NCI-H2081 (cell line): Measurements from ENCODE around the gene RIMBP2.
"Not testable (repeated sequence)": the region's sequence is repeated elsewhere in the genome, so short reads cannot be mapped to it uniquely, and the experiment has no call there.

ENCODE experiments used
- DNase-seq, 2 experiments: peaks; one replicate each; lab custom pipeline; 2025; lab: John Stamatoyannopoulos, UW

The RIMBP2 gene

DNA sequence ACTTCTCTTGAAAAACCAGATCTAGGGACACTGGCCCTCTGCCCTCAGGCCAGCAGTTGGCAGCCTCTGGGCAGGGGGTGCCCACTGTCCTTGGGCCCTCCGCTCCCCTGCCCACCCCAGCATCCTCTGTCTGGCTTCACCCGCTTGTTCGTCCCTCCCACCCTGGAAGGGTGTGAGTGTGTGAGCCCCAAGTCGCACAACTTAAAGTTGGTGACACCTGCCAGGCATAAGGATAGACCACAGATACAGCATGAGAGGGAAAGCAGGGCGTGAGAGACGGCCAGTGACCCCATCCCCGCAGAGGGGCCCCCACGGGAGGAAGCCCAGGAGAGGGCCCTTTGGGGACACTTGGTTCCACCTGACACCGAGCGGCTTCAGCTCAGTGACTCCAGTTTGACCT is 23.5 kb upstream of the RIMBP2 start:
- DNase-seq: no peak

DNA sequence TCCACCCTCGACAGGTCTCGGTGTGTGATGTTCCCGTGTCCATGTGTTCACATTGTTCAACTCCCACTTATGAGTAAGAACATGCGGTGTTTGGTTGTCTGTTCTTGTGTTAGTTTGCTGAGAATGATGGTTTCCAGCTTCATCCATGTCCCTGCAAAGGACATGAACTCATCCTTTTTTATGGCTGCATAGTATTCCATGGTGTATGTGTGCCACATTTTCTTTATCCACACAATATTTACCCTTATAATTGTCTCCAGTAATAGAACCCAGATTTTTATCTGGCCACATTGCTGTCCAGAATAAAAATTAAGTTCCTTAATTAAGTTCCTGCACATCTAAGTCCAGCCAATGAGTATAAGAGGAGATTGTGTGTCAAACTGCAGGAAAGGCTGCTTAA is 22.3 kb upstream of the RIMBP2 start:
- DNase-seq: not testable (repeated sequence)

DNA sequence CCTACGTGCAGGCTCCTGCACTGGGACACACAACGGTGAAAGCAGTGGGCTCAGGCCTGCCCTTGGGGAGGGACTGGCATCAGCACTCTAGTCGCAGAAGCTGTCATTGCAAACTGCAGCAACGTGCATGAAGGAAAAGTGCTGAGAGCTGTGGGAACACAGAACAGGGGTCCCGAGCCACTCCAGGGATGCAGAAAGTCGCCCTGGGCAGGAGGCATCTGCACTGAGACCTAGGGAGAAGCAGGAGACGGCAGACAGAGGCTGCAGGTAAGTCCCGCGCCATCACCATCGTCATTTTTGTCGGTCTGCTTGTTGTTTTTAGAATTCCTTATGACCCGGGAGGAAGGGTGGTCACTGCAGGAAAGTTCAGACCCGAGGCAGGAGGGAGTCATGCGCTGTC is 21.6 kb upstream of the RIMBP2 start:
- no peak for DNase-seq

DNA sequence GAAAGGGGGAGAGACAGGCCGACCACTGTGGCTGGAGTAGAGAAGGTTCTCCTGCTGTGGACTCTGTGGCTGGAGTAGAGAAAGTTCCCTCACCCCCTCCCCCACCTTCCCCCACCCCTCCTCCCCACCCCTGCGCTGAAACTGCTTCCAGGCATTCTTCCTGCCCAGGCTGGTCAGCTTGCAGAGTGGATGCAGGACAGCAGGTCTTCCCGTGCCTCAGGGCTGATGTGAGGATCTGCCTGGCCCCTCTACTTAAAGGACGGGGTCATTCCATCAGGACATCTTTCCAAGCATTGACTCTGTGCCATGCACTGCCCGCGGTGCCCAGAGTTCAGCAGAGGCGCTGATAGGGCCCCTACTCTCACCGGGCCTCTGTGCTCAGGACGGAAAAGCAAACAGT is 13.2 kb upstream of the RIMBP2 start:
- DNase-seq: no peak

DNA sequence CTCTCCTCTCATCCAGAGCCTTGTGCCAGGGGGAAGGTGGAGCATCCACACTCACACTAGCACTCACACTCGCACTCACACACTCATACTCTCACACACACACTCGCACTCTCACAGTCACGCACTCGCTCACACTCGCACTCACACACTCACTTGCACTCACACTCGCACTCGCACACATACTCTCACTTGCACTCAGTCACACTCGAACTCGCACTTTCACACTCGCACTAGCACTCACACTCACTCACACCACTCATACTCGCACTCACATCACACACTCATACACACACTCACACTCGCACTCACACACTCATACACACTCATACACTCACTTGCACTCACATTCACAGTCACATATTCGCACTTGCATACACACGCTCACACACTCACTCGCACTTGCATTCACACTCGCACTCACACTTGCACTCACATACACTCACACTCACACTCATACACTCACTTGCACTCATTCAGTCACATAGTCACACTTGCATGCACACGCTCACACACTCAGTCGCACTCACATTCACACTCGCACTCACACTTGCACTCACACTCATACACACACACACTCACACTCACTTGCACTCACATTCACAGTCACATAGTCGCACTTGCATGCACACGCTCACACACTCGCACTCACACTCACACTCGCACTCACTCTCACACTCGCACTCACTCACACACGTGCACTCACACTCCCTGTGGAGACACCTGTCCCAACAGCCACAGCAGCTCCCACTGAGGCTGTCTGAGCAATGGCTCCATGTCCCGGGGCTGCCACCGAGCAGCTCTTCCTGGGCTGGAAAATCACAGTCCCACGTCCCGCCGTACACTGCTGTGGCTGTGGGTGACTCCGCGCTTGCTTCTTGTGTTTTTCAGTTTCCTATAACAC is 12.3 kb upstream of the RIMBP2 start:
- no peak for DNase-seq

DNA sequence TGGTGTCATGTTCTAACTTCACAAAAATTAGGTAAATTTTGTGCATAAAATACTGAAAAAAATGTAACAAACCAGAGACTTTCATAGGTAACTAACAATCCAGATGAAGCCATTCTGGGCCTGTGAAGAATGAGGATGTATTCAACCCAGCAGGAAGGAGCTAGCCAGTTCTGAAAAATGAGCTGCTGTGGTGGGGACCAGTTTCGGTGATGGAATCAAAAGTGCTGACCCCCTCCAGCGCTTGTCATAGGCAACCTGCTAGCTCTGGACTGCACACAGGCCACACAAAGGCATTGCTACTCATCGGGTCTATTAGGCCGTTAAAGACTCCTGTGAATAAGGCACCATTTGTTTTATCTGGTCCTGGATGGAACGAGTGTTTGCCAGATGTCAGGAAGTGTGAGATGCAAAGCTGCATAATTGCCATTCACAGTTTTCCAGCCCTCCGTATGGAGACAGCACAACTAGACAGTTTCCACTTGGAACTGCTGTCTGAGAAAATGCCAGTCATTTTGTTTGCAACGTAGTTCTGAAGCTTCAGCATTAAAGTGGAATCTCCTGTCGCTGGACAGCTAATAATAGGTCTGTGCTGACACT is 3.3 kb upstream of the RIMBP2 start:
- DNase-seq: no peak

DNA sequence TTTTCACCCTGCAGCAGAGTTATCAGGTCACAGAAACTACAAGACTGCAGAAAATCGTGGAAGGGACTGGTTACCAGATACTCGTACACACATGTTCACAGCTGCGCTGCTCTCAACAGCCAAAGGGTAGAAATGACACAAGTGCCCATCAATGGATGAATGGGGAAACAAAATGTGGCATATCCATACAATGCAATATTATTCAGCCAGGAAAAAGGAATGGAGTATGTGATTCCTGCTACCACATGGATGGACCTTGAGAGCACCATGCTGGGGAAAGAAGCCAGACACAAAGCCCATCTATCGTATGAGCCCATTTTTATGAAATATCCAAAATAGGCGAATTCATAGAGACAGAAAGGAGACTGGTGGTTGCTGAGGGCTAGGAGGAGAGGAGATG is 1.7 kb upstream of the RIMBP2 start:
- DNase-seq: no peak

DNA sequence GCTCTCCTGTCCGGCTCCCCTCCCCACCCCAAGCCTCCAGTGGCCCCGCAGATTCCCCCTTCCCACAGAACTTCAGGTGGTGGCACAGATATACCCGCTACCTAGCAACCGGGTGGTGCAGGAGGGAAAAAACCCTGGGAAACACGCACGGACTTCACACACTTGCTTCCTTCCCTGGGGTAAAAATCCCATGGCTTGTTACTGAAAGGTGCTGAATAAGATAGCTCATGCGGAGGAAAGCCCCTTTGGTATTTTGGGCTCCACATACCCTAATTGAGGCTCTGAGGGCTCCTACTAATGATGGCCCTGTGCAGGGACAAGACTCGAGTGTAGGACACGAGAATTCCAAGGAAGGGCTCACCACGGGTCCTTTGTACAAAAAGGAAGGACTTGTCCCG is 869 bp upstream of the RIMBP2 start:
- DNase-seq: no peak

DNA sequence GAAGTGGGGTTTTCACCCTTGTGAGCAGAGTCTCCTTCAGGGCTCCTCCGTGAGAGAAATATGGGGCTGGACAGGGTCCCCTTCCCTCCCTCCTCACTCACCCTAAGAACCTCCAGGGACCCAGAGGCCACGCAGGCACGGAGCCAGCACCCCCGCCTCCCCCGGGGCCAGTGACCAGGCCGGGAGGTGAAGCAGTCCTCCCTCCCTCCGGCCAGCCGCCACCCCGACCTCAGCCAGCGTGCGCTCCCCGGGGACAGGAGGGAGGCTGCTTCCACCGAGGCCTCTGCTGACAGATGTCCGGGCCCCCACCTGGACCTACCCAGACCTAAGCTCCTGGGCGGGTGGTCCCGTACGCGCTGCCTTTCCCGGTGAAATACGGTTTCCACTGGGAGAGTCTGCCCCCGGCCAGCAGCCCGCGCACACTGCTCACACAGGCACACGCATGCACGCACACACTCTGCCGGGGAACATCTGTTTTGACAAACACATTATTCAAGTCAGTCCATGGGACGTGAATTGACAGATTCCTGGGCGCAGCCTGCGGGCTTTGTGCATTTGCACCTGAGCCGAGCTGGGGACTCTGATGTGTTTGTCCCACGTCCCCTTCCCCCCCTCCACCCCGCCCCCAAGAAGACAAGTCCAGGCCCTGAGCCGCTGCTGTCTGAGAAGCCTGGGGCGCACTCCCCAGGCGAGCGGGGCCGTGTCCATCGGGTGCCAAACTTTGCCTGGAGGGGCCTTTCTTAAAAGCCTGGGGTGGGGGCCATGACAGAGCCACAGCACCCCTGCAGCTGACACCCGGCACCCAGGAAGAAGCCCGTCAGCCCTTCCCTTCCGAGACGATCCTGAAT is 725 bp downstream of the RIMBP2 start:
- DNase-seq: no peak

DNA sequence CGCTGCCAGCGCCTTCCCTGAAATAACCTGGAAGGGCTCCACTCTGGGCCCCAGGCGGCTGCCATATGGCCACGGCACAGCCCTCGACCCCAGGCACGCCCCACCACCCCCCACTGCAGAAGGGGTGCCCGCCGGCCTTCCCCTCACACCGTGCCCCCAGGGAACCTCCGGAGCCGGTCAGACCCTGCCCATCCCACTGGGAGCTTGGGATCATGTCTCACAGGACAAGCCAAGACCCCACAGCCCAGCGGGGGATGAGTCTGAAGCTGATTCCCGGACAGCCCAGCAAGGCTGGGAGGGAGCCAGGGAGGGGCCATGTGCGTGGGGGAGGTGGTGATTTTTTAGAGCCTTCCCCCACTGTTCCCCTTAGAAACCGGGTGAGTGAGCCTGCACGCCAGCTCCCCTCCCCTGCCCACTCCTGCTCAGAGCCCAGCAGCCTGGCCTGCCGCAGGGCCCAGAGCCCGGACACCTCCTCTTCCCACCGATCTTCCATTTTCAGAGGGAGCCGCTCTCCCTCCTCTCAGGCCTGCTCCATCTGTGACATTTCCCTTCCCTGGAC is 1.4 kb downstream of the RIMBP2 start:
- DNase-seq: no peak

DNA sequence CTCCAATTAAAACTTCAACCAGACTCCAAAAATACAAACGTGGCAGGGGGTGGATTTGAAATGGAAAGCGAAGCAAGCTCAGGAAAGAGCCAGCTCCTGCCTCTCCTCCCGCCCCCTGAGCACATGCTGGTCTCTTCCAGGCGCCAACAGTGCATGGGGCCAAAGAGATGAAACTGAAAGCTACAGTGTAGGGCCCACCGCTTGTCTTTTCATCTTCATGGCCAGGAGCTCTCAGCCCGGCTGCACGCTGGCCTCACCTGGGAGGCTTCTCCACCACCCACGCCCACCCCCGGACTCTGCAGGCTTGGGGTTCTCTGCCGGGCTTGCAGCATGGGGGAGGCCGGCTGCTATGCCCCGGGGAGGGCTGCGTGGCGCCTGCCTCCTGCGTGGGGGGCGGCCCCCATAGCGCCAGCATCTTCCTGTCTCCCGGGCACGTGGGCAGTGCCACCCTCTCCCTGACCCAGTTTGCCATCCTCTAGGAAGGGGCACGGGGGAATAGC is 2.0 kb downstream of the RIMBP2 start:
- no peak for DNase-seq

DNA sequence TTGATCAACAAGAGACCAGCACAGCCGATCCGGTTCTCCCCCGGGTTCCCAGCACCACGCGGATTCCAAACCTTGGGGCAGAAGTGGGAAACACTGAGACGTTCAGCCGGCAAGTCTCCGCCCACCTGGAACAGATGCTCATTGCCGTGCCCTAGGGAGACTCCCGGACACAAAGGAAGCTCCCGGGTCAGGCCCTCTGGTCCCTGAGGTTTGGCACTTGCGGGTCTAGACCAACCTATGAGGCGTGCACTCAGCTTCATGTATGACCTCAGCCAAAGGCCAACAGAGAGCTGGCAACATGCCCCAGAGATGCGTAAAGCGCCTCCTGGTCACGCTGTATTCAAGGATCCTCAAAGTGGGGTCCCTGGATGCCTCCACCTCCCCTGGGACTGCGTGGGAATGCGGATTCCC is 2.5 kb downstream of the RIMBP2 start:
- no peak for DNase-seq

DNA sequence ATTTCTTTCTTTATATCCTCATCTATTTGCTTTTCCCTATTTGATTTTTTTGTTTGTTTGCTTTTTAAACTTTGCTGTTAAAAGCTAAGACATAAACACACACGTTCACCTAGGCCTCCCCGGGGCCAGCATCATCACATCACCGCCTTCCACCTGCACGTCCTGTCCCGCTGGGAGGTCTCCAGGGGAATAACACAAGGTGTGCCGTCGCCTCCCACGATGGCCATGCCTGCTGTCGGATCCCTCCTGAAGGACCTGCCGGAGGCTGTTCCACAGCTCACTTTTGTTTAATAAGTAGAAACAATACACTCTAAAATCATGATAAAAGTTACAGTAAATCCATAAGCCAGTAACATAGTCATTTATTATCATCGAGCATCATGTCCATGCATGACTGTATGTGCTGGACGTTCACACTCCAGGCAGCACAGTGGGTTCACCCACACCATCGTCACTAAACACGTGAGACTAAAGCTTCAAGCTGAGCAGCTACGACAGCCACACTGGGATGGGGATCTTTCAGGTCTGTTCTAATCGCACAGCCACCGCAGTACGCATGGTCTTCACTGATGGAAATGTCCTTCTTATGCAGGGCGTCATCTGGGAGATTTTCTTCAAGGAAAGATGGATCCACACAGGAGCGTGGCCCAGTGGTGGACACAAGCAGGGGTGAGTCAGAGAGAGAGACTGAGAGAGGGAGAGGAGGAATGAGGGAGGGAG is 3.6 kb downstream of the RIMBP2 start:
- no peak for DNase-seq

DNA sequence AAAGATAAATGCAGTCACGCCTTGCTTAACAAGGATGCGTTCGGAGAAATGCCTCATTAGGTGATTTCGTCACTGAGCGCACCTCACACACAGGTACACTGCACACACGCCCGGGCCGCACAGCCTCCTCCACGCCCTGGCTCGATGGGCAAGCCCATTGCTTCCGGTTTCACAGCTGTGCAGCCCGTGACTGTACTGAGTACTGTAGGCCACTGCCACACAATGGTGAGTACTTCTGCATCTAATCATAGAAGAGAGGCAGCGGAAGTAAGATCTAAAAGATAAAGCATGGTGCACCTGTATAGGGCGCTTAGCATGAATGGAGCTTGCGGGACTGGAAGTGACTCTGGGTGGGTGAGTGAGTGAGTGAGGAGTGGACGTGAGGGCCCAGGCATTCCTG is 4.3 kb downstream of the RIMBP2 start:
- no peak for DNase-seq

DNA sequence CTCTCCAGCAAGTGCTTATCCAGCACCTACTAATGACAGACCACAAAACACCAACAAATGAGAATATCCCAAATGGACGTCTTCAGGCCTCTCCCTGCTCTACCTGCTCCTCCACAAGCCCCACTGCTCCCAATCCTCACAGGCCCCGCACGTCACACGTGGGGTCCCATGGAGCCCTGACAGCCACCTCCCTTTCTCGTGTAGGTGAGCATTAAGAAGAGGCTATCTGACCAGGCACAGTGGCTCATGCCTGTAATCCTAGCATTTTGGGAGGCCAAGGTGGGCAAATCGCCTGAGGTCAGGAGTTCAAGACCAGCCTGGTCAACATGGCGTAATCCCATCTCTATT is 5.4 kb downstream of the RIMBP2 start:
- no peak for DNase-seq

DNA sequence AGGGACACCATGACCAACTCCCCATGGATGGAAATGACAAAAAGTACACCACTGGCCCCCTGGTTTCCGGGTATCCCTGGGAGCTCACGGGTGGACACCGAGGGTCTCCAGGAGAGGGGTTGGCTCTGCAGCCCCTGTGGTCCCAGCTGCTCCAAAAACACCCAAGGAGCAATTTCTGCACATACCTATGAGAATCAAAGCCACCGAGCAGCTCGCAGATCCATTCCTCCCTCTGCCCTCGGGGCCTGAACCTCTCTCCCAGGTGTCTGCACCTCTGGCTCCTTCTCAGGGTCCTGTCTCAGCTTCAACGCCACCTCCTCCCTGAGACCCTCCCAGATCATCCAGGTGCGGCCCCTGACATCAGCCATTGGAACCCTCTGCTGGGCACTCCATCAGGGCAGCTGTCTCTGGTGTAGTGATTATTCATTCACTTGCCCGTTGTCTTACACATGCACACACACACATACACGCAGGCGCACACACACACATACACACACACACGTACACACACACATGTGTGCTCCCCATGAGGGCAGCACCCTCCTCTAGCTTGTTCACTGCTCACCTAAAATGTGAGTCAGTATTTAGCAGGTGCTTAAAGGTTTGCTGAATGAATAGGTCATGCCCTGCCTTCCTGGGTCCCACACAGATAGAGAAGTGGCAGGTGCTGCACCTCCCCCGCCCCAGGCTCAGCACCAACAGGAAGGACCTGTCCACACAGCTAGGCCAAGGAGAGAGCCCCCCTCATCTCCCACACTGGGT is 5.9 kb downstream of the RIMBP2 start:
- no peak for DNase-seq

DNA sequence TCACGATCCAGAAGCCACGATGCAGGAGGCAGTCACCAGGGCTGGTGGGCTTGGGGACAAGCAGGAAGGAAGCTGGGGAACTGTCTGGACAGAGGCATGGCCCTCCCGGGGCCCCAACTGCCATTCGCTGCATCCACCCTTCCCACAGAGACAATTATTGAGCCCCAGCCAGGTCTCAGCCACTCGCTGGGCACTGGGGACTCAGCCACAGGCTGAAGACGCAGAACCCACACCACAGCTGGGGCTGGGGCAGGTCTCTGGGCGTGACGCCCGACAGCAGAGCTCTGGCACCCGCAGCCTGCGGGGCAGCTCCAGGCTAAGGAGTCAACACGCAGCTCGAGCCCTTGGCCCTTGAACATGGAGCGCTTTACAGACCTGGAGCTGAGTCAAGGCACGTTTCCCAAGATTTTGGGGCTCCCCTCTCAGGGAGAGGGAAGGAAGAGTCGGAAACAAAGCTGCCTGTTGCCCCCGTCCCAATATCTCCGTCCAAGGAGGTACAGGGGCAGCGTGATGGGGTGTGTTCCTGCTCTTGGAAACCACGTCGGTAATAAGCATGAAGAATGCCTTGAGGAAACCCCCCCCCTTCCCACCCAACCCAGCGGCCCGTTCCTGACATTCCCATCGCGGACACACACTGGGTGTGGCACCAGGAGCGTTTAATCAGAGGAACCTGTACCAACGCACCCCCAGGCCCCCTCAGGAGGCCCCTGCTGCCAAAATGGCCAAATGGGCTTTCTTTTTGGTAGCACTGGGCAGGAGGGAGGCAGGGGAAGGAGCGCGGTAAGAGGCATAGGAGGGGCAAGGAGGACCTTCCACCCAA is 6.7 kb downstream of the RIMBP2 start:
- no peak for DNase-seq

DNA sequence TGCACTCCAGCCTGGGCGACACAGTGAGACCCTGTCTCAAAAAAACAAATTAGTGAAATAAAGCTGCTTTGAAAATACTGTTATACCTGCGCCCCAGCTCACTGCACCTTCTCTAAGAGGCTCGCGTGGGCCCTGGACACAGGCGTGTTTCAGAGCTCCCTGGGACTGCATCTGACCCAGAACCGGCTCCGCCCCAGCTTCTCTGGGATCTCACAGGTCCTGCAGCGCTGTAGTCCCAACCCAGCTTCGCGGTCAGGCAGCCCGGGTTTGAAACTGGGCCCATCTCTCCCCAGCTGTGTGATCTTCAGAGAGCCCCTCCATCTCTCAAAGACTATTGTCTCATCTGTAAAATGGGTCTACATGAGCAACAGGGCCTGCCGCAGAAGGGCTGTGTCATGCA is 7.5 kb downstream of the RIMBP2 start:
- DNase-seq: no peak

DNA sequence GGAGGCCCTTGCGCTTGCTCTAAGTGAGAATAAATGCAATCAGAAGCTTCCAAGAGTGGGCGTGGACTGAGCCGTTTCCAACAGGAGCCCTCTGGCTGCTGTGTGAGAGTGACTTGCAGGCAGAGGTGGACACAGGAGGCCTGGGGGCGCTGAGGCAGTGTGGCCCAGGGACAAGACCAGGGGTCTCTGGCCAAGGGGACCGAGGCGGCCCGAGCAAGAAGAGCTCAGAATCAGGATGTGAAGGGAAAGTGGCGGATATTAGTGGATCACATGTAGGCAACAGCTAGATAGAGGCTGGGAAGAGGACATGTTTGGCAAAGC is 8.6 kb downstream of the RIMBP2 start:
- no peak for DNase-seq

DNA sequence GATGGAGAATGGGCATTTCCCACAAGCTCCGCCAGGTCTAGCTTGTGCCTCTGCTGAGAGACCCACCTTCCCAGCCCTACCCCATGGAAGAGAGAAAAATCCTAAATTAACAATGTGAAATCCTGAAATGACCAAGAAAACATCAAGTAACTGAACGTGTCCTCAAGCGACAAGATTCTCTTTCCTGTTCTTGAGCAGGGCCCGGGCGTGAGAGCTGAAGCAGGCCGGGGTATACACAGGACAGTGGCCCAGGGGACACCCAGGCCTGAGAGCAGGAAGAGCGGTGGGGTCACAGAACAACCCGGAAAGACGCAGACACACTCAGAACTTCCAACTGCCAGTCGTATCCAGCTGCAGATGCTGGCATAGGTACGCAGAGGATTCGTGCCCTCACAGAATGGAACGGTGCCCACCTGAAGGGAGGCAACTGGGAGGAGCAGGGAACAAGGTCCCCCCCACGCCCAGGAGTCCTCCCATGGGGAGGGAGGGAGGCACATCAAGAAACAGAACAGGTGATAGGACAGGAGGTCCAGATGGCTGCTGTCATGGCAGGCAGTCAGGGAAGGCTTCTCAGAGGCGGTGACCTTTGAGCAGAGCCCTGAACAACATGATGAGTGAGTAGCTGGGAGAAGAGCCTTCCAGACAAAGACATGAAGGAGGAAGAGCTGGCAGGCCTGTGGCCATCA is 9.1 kb downstream of the RIMBP2 start:
- DNase-seq: no peak
